Fibroblast of lung (primary cell): ENCODE measurements around the gene TBC1D14. TPM values are rescaled to one million over a fixed set of nuclear protein-coding genes. Genes with fewer than 3 reads are reported as not detected.

Experiments used
- DNase-seq, 2 donors: peaks; one replicate each; pipeline versions ENCODE4 v3.0.0 to v3.0.0-alpha.2; 2010; ENCODE audit warnings: low read depth in 2 of 2
- H2AFZ ChIP-seq: 2 replicates; pipeline ENCODE4 v1.5.1; 2012; ENCODE audit warnings: low read length, control low read depth, inconsistent platforms
- H3K27ac ChIP-seq: 2 replicates; pipeline ENCODE4 v1.5.1; 2011; ENCODE audit warnings: low read length, control low read depth; ENCODE audit not compliant: insufficient read depth
- H3K27me3 ChIP-seq: 2 replicates; pipeline ENCODE4 v1.5.1; 2011; ENCODE audit warnings: mild to moderate bottlenecking, low read length; ENCODE audit not compliant: control insufficient read depth, insufficient read depth
- H3K36me3 ChIP-seq: 2 replicates; pipeline ENCODE4 v1.5.1; 2011; ENCODE audit warnings: low read length; ENCODE audit not compliant: control insufficient read depth, insufficient read depth
- H3K4me1 ChIP-seq: 2 replicates; pipeline ENCODE4 v1.5.1; 2011; ENCODE audit warnings: low read length; ENCODE audit not compliant: control insufficient read depth, insufficient read depth; ENCODE audit errors: extremely low read depth
- H3K4me2 ChIP-seq: 2 replicates; pipeline ENCODE4 v1.5.1; 2011; ENCODE audit warnings: low read length, control low read depth; ENCODE audit not compliant: insufficient read depth; ENCODE audit errors: extremely low read depth
- H3K4me3 ChIP-seq, 4 experiments: fragments of 200-600 bp in 1 of 4; sonication (generic) in 1 of 4; replicated peaks in 1 of 4; 2 replicates each; pipeline ENCODE4 v1.5.1; 2011 to 2016; ENCODE audit warnings: low read length in 4 of 4, low read depth in 3 of 4, mild to moderate bottlenecking in 3 of 4, control low read depth in 2 of 4, inconsistent platforms in 1 of 4, mixed read lengths in 1 of 4; ENCODE audit not compliant: insufficient read depth in 1 of 4; ENCODE audit errors: control extremely low read depth in 1 of 4
- H3K79me2 ChIP-seq: 2 replicates; pipeline ENCODE4 v1.5.1; 2012; ENCODE audit warnings: mild to moderate bottlenecking, low read length, inconsistent platforms; ENCODE audit not compliant: control insufficient read depth, insufficient read depth
- H3K9ac ChIP-seq: 2 replicates; pipeline ENCODE4 v1.5.1; 2011; ENCODE audit warnings: mild to moderate bottlenecking, low read length, control low read depth; ENCODE audit not compliant: insufficient read depth
- H3K9me3 ChIP-seq: 2 replicates; pipeline ENCODE4 v1.5.1; 2012; ENCODE audit warnings: low read depth, low read length; ENCODE audit not compliant: control insufficient read depth, insufficient read depth
- H4K20me1 ChIP-seq: 2 replicates; pipeline ENCODE4 v1.5.1; 2011; ENCODE audit warnings: low read length; ENCODE audit not compliant: control insufficient read depth, insufficient read depth; ENCODE audit errors: extremely low read depth
- CTCF ChIP-seq, 2 donors: IDR thresholded peaks in 1 of 2; conservative IDR thresholded peaks in 1 of 2; 1 replicate in 1 of 2; 2 replicates in 1 of 2; pipeline ENCODE4 v1.5.1; 2011 to 2012; ENCODE audit warnings: low read length in 2 of 2, control low read depth in 1 of 2, inconsistent platforms in 1 of 2, low read depth in 1 of 2, mild to moderate bottlenecking in 1 of 2
- EZH2 ChIP-seq: IDR thresholded peaks from 2 replicates; pipeline ENCODE4 v1.5.1; 2012; ENCODE audit warnings: low read length, control low read depth, mild to moderate bottlenecking; ENCODE audit errors: missing control alignments
- polyA plus RNA-seq, 2 donors: library from polyadenylated mRNA; depleted of rRNA in 1 of 2; stranded (reverse) in 1 of 2; unstranded in 1 of 2; fragments of >200 nt; gene quantifications; 2 replicates each; pipeline ENCODE4 v1.2.1, GENCODE V29; 2011 to 2012; ENCODE audit warnings: missing spikeins in 1 of 2
- total RNA-seq: library from RNA; depleted of rRNA; stranded (reverse); fragments of >200 nt; gene quantifications from 2 replicates; pipeline ENCODE4 v1.2.1, GENCODE V29; 2014

Gene TBC1D14
- total and polyA plus RNA-seq, 2 donors (not counting 1 experiment from before 2014, with no cell fraction given) = 26.9 to 37.7 TPM

GRCh38 chr4:7070729-7071511, 161.3 kb downstream of the TBC1D14 start:
- Histone ChIP-seq H3K4me3 (no peak overlapping the region), H3K4me1 (peaks cover 5% of the 10 kb centered on the region), H3K36me3 (no peaks in the 10 kb centered on the region), H2AFZ (no peak overlapping the region), H4K20me1 (no peaks in the 10 kb centered on the region), H3K9ac (no peak overlapping the region), H3K4me2 (no peak overlapping the region), H3K79me2 (peaks cover 20% of the 10 kb centered on the region), H3K27ac (no peak overlapping the region), H3K9me3 (no peaks in the 10 kb centered on the region), H3K27me3 (no peaks in the 10 kb centered on the region)
- TF ChIP-seq EZH2 = no peak
- TF ChIP-seq CTCF (conservative IDR thresholded peaks at IDR 0.05 in 1 of 2, IDR thresholded peaks at IDR 0.05 in 1 of 2; ENCODE audit: low read depth in 1 of 2, low read length in 2 of 2) = peak; percentile 97 to 100
- DNase-seq = peak; percentile 40 to 68

GRCh38 chr4:7073059-7073458, 163.4 kb downstream of the TBC1D14 start:
- no peak overlapping the region for H3K4me2 ChIP-seq

More at GRCh38 chr4:7073059-7073458, 163.4 kb downstream of the TBC1D14 start:
- no peaks in the 10 kb centered on the region for H3K79me2 ChIP-seq
- H3K4me3 ChIP-seq = no peak overlapping the region
- no peak for DNase-seq
- no peaks in the 10 kb centered on the region for H3K27me3 ChIP-seq
- H3K9ac ChIP-seq = no peak overlapping the region
- peaks cover 5% of the 10 kb centered on the region for H3K4me1 ChIP-seq
- H3K27ac ChIP-seq = no peak overlapping the region
- no peaks in the 10 kb centered on the region for H4K20me1 ChIP-seq
- no peaks in the 10 kb centered on the region for H3K36me3 ChIP-seq
- H2AFZ ChIP-seq = no peak overlapping the region
- H3K9me3 ChIP-seq = no peaks in the 10 kb centered on the region
- TF ChIP-seq EZH2 (no peak), CTCF (conservative IDR thresholded peaks at IDR 0.05 in 1 of 2, IDR thresholded peaks at IDR 0.05 in 1 of 2; ENCODE audit: low read depth in 1 of 2, low read length in 2 of 2) (no peak)
